ENCODE results near the gene NETO2. TPM values are rescaled to one million over a fixed set of nuclear protein-coding genes. Genes with fewer than 3 reads are reported as not detected.
A peak's percentile ranks its signal among the peaks of the same experiment; 100 is the strongest.
"Not testable (repeated sequence)": the region's sequence is repeated elsewhere in the genome, so short reads cannot be mapped to it uniquely, and the experiment has no call there.

The NETO2 gene
- total RNA-seq, 2 donors from 2014 or later, result 2.5 to 2.6 TPM

DNA sequence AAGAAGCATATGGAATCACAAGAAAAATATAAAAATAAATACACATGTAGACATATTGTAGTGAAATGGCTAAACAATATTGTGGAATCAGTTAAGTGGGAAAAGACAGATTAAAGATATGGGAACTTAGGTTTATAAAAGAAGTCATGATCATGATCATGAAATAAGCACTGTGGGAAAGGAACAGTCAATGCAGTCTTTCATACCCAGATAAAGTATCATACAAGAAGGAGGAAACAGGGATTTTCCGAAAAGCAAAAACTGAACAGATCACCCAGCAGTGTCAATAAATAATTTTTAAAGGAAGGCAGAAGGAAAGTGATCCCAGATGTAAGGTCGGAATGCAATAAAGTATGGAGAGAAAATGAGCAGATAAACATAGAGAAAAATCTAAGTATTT is 71.6 kb downstream of the NETO2 start:
- intact Hi-C loops (cut with DNase I), result no loop called here
- ATAC-seq (no peak), DNase-seq (no peak)

DNA sequence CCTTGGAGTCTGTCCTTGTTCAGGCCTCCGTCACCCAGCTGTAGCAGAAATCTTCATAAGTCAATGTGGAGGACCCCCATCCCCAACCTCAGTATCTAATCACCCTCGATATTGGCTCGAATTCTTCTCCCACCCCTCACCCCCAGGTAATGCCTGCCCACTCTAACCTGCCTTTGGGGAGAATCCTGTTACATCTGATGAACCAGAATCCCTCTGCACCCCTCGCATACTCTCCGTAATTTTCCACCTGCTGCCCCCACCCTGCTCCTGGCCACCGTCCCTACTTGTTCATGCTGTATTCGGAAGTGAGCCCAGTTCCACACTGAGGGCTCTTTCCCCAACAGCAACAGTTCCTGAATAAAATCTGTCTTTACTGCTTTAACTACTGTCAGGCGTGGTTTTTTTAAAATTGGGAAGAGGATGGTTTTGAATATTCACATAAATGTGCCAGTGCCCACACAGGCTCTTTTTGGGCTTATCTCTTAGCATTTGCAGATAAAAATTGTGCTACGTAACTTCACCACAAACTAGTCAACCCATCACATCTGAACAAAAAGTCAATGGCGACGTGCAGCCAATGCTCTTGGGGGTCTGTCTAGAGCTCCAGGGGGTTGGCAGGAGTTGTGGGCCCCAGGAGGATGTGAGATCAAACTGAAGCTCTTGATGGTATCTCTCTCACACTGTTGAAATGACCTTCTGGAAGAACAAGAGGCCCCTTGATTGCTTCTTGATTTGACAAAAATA is 73.7 kb downstream of the NETO2 start:
- DNase-seq (no peak), ATAC-seq (no peak)
- intact Hi-C loops (cut with DNase I), result no loop called here

DNA sequence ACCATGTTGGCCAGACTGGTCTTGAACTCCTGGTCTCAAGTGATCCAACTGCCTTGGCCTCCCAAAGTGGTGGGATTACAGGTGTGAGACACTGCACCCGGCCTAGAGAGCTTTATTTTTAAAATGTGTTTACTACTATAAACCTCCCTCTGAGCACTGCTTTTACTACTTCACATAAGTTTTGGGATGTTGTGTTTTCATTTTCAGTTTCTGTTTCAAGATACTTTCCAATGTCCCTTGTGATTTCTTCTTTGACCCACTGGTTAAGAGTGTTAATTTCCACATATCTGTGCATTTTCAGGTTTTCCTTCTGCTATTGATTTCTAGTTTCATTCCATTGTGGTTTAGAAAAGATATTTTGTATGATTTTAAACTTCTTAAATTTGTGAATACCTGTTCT is 74.4 kb downstream of the NETO2 start:
- DNase-seq (no peak), ATAC-seq (no peak)
- intact Hi-C loops (cut with DNase I), result no loop called here

DNA sequence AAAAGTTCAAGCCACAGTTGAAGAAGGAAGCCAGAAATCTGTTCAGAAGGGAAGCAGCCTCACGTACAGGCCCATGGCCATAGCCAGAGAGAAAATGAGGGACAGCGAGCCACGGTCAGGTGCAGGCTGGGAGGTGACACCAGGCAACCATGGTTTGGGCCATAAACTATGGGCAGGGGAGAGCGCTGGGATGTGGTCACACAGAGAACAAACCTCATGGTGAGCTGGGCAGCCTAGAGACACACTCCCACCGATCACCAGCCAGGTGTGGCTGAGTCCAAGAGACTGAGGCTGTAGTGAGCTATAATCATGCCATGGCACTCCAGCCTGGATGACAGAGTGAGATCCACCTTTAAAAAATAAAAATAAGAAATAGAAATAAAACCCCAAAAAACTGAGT is 76.5 kb downstream of the NETO2 start:
- intact Hi-C loops (cut with DNase I), result no loop called here
- no peak for DNase-seq
- no peak for ATAC-seq

DNA sequence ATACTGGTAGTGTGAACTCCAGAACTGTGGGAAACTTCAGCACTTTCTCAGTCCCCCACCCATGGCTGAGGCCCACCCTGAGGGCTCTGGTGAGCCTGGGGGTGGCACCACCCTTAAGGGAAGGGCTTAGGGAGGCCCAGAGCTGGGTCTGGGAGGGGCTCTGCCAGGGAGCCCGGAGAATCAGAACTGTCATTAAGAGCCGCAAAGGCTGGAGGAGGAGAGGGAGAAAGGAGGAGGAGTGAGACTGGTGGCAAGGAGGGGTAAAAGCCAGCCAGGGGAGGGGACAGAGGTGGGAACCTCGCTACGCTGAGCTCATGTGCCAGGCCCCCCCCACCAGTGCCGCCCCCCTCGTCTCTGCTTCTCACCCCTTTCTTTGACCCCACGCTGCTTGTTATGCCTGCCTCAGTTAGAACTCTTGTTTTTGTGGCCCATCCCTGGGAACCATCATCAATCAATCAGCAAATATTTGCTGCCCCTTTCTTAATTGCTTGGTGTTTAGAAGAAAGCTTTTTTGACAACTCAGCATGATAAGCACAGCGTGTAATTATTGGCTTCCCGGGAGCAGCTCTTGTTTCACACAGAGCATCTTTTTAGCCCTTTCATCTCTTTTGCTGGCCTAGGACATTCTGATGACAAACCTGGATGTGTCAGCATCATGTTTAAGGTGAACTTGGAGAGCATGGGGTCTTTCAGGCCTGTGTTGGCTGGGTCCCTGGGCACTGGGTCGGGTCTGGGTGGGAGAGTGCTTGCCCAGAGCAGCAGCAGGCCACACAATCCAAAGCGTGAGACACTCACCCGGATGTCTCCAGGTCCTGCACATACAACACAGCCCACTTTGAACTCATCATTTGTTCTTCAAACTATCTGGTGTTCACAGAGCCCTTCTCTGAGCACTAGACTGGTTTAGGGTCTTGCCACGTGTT is 77.7 kb downstream of the NETO2 start:
- no peak for ATAC-seq
- intact Hi-C loops (cut with DNase I), result no loop called here
- no peak for DNase-seq

DNA sequence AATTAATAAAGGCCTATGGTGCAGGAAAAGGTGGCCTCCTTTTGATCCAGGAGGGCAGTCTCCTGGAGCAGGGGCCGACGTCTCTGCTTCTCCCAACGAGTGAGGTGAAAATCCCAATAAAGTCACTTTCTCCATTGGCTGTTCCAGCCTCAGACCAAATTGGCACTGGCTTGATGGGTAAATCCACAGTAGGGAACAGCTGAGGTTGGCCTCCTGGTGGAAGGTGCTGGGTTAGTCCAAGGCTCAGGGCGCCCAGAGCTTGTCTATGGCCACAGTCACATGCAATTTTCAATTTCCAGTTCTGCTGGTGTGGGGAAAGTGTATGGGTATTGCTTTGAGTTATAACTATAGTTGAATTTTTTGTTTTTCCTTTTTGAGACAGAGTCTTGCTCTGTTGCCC is 79.0 kb downstream of the NETO2 start:
- ATAC-seq, result no peak
- intact Hi-C loops (cut with DNase I), result no loop called here

DNA sequence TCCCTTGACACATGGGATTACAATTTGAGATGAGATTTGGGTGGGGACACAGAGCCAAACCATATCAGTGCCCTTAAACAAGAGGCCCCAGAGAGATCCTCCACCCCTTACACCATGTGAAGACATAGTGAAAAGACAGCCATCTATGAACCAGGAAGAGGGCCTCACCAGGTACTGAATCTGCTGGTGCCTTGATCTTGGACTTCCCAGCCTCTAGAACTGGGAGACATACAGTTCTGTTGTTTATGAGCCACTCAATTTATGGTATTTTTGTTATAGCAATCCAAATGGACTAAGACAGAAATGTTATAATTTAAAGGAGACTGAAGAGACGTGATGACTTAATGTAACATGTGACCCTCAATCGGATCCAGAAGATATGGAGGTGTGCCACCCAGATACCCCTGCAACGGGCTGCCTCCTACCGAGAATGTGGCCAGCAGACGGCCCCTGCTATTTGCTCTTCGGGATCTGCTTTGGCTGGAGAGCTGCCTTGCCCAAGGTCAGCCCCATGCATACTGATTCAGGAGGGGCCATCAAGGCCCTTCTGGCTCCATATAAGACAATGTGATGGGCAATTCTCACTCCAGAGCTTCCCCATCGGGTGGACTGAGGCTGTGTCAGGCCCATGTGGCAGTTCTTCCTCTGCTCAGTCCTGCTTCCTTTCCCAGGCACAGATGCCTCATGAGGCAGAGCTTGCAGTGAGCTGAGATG is 80.6 kb downstream of the NETO2 start:
- intact Hi-C loops (cut with DNase I), result no loop called here
- no peak for DNase-seq
- no peak for ATAC-seq

More for the DNA sequence above, 79.0 kb downstream of the NETO2 start:
- no peak for DNase-seq

DNA sequence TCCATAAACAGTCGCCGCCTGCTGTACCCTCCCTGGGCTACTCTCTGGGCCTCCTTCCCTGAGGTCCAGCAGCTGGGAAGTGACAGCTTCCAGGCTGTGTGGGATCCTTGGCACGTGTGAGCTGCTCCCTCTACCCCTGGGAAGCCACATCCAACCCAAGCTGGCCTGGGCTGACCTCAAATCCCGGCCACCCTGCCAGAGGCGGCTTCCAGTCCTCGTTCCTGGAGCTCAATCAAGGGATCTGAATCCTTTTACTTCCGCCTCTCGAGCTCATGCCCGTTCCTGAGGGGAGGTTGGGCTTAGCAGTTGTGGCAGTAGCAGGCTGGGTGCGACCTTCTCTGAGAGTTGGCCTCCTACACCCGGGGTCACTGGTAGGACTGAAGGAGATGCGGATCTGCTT is 82.5 kb downstream of the NETO2 start:
- DNase-seq (no peak), ATAC-seq (no peak)
- intact Hi-C loops (cut with DNase I), result no loop called here

DNA sequence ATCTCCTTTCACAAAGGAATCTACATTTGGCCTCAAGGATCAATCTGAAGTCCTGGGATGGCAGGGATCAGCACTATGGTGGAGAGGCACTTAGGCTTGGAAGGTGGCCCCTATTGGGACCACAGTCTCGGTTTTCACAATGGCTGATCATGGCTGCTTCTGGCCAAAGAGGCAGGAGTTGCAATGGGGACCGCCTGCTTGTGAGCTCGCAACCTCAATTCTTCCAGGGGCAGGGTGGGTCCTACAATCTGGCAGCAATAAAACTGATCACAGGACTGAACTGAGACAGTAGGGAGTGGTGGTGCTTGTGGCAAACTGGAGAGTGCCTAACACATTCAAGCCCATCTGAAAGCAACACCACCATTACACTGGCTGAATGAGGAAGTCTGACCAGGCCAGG is 83.1 kb downstream of the NETO2 start:
- intact Hi-C loops (cut with DNase I), result no loop called here
- ATAC-seq, result no peak
- DNase-seq, result no peak

DNA sequence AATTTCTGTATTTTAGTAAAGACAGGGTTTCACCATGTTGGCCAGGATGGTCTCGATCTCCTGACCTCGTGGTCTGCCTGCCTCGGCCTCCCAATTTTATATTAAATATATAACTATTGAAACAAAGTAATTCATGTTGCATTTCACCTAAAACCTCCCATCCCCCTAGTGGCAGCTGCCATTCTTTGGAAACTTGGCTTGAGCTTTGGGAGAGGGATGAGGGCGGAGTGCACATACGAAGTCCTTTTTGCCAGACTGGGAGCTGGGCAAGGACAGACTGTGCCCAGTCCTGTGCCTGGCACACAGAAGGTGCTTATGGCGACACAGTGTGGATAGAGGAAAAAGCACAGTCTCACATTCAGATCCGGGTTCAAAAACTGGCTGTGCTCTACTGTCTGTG is 83.8 kb downstream of the NETO2 start:
- intact Hi-C loops (cut with DNase I), result no loop called here
- no peak for ATAC-seq

DNA sequence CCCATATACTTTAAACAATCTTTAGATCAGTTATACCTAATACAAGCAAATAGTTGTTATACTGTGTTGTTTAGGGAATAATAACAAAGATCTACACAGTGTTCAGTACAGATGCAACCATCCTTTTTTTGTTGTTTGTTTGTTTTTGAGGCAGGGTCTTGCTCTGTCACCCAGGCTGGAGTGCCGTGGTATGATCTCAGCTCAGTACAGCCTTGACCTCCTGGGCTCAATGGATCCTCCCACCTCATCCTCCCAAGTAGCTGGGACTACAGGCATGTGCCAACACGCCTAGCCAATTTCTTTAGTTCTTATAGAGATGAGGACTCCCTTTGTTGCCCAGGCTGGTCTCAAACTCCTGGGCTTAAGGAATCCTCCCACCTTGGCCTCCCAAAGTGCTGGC is 84.6 kb downstream of the NETO2 start:
- intact Hi-C loops (cut with DNase I); DNase-seq; ATAC-seq: not testable (repeated sequence)

More for the DNA sequence above, 83.8 kb downstream of the NETO2 start:
- DNase-seq, result no peak

DNA sequence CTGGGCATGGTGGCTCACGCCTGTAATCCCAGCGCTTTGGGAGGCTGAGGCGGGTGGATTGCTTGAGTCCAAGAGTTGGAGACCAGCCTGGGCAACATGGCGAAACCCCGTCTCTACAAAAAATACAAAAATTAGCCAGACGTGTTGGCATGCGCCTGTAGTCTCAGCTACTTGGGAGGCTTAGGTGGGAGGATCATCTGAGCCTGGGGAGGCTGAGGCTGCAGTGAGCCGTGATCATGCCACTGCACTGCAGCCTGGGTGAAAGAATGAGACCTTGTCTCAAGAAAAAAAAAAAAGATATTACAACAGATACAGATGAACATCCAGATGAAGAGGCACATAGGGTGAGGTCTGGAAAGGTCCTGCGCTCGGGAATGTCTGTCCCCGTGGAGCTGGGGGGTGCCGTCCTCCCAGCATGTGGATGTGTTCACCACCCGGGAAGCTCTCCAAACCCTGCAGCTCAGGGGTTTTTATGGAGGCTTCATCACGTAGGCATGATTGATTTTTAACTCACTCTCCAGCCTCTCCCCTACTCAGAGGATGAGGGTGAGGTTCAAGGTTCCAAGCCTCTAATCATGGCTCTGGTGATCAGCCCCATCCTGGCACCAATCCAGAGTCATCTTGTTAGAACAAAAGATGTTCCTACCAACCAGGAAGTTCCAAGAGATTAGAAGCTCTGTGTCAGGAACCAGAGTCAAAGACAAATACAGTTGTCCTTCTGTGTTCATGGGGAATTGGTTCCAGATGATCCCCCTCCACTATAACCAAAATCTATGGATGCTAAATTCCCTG is 85.3 kb downstream of the NETO2 start:
- DNase-seq (peak; percentile 57), ATAC-seq (no peak)
- intact Hi-C loops (cut with DNase I), result no loop called here

DNA sequence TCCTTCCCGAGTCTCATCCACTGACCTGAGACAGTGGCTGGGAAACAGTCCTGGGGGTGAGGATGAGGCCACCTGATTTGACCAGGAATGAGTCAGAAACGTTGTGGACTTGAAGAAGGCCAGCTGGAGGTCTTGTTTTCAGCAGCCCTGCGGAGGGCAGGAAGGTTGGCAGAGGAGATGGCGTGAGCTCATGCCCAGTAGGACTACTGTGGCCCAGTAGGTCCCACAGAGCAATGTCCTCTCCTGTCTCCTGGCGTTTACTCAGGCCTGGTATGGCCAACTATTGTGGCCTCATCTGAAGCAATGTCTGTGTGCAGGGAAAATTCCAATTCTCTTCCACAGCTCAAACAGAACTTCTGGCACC is 86.1 kb downstream of the NETO2 start:
- no peak for DNase-seq
- intact Hi-C loops (cut with DNase I), result no loop called here
- ATAC-seq, result no peak

DNA sequence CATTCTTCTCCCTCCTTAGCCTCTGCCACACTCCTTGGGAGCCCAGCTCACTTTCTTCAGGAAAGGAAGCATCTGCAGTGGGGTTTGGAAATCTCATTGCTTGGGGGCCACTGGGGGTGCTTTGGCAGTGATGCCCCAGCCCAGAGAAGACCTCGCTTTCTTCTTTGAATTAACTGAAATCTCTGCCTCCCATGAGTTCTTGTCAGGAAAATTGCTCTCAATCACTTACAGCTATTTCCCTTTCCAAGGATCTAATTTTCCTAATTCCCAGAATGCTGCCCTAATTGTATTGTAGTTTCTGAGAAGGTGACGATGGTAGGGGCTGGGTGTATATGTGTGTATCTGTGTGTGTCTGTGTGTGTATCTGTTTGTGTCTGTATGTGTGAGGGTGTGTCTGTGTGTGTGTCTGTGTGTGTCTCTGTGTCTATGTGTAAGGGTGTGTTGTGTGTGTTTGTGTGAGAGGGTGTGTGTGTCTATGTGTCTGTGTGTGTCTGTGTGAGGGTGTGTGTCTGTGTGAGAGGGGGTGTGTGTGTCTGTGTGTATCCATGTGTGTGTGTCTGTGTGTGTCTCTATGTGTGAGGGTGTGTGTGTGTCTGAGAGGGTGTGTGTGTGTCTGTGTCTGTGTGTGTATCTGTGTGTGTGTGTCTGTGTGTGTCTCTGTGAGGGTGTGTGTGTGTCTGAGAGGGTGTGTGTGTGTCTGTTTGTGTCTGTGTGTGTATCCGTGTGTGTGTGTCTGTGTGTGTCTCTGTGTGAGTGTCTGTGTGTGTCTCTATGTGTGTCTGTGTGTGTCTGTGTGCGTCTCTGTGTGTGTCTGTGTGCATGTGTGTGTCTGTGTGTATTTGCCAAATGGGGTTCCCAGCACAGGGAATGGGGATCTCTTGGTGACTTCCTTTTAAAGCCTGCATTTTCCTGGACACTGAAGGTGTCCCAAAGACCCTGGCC is 86.8 kb downstream of the NETO2 start:
- intact Hi-C loops (cut with DNase I), result no loop called here
- no peak for ATAC-seq
- DNase-seq, result no peak

DNA sequence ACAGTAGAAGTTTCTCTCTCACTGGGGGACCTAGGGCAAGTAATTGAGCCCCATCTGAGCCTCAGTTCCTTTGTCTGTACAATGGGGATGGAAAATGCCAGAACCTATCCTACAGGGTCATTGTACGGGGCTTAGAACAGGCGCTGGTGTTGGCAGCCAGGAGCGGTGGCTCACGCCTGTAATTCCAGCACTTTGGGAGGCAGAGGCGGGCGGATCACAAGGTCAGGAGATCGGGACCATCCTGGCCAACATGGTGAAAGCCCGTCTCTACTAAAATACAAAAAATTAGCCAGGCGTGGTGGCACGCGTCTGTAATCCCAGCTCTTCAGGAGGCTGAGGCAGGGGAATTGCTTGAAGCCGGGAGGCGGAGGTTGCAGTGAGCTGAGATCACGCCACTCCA is 87.7 kb downstream of the NETO2 start:
- intact Hi-C loops (cut with DNase I); ATAC-seq; DNase-seq: not testable (repeated sequence)

DNA sequence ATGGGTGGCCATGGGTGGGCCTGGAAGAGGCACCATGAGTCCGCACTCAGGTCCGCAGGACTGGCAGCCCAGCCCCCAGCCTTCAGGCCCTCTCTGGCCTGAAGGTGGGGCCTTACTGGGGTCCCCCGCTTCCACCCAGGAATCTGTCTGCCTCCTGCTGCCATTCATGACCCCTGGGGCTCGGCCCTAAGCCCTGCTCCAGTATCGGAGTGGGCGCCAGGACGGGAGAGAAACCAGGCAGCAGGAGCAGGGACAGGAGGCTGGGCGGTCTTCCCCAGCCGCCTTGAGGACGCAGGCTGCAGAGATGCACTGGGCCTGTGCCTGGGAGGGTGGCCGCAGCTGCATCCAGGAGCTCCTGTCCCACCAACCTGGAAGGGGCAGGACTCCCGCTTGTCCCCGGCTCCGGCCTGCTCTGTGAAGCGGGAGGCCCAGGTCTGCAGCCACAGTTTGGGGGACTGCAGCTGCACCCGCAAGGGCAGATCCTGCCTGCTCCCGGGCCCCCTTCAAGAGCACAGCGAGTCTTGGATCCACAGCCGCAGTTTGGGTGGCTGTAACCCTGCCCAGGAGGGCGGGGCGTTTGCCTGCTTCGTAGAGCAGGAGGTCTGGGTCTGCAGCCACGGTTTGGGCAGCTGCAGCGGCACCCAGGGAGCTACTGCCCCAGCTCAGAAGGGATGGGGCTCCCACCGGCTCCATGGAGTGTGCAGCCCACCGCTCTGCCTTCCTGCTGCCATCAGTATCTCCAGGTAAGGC is 88.4 kb downstream of the NETO2 start:
- ATAC-seq (no peak), DNase-seq (no peak)
- intact Hi-C loops (cut with DNase I), result no loop called here

DNA sequence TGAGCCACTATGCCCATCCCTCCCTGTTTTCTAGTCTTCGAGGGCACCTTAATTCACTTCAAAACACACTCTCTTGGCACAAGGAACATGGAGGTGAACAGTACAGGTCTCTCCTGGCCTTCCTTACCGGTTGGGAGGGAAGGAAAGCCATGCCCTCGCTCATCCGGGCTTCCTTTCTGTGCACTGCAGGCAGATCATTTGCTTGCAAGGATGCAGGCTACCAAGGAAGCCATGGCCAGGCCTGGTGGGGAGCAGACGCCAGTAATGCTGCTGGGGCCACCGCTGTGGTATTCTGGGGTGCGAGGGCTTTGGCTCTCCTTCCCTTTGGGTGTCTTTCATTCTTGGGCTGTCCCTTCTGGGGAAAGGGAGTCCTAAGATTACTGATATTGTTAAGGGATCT is 89.4 kb downstream of the NETO2 start:
- DNase-seq, result no peak
- ATAC-seq, result no peak
- intact Hi-C loops (cut with DNase I), result no loop called here

All from left cardiac atrium (tissue), 4 donors.